Calu3 (cell line): Measurements from ENCODE around the gene TRIP11. TPM values are rescaled to one million over a fixed set of nuclear protein-coding genes. Genes with fewer than 3 reads are reported as not detected.

ENCODE experiments used
- BruUV-seq: library from RNA; stranded (reverse); fragments of 400-500 nt; replicated peaks from 2 replicates; lab custom pipeline; 2021; lab: Mats Ljungman, UMichigan
- CTCF ChIA-PET: fragments of 300-600 bp; sonication (Branson Sonifier 250); formaldehyde crosslinking; loops from one replicate; lab custom pipeline; 2022; ENCODE audit warnings: antibody characterized with exemption; lab: Charles Lee
- DNase-seq: peaks from one replicate; pipeline ENCODE4 v3.0.0; 2022
- H3K27ac Mint-ChIP-seq: one replicate; pipeline ENCODE4 v1.8.0; 2022; ENCODE audit warnings: mixed read lengths; ENCODE audit not compliant: unreplicated experiment
- H3K27me3 Mint-ChIP-seq: one replicate; pipeline ENCODE4 v1.8.0; 2022; ENCODE audit warnings: mixed read lengths; ENCODE audit not compliant: unreplicated experiment
- H3K36me3 Mint-ChIP-seq: one replicate; pipeline ENCODE4 v1.8.0; 2022; ENCODE audit warnings: mild to moderate bottlenecking, moderate library complexity, mixed read lengths; ENCODE audit not compliant: insufficient read depth, unreplicated experiment
- H3K4me1 Mint-ChIP-seq: one replicate; pipeline ENCODE4 v1.8.0; 2022; ENCODE audit warnings: mild to moderate bottlenecking, low read depth, mixed read lengths; ENCODE audit not compliant: unreplicated experiment
- H3K4me3 Mint-ChIP-seq: one replicate; pipeline ENCODE4 v1.8.0; 2022; ENCODE audit warnings: mild to moderate bottlenecking, low read depth, moderate library complexity, mixed read lengths; ENCODE audit not compliant: unreplicated experiment
- H3K9me3 Mint-ChIP-seq: one replicate; pipeline ENCODE4 v1.8.0; 2022; ENCODE audit warnings: low read depth, mixed read lengths; ENCODE audit not compliant: unreplicated experiment
- intact Hi-C: fragments of 100-400 bp; cut with micrococcal nuclease; formaldehyde crosslinking; loops from one replicate; pipeline ENCODE4 v1.10.0; 2022; ENCODE audit not compliant: unreplicated experiment
- total RNA-seq: library from RNA; stranded (reverse); gene quantifications from 2 replicates; pipeline ENCODE4 v1.2.3, GENCODE V29; 2022
- TF ChIP-seq, protein P1 (sequence below): fragments of 200-600 bp; IDR thresholded peaks from one replicate; pipeline ENCODE4 v1.8.0; 2022; ENCODE audit warnings: antibody characterized with exemption; ENCODE audit not compliant: unreplicated experiment

The TRIP11 gene
- total RNA-seq, 1 experiment from 2014 or later, result 50.2 TPM

DNA sequence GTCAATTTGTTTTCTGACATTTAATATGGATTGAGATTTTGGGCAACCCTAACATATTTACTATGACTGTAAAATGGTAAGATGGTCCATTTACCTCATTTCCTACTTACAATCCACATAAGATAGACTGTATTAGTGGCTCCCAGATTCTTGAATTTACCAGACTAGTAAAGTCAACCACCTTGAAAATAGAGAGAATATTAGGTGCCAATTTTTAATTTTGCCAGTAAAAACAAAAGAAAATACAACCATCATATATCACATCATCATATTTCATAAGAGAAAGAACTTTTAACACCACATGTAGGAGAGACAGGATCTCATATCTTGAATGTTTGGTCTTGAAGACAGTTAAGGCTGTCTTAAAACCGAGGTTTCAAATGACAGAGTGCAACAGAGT is 84.7 kb downstream of the TRIP11 start:
- no peaks in the 10 kb centered on the region for H3K4me1 Mint-ChIP-seq
- no peak overlapping the region for H3K4me3 Mint-ChIP-seq
- no peak for DNase-seq
- peaks cover 9% of the 10 kb centered on the region for H3K27me3 Mint-ChIP-seq
- no peak overlapping the region for H3K27ac Mint-ChIP-seq
- CTCF ChIA-PET, result interaction anchor here (0.6 kb wide), 1 partner anchor 125 kb away, joined by 3 read pairs; no protein-coding TSS in a partner anchor
- TF ChIP-seq, protein P1, sequence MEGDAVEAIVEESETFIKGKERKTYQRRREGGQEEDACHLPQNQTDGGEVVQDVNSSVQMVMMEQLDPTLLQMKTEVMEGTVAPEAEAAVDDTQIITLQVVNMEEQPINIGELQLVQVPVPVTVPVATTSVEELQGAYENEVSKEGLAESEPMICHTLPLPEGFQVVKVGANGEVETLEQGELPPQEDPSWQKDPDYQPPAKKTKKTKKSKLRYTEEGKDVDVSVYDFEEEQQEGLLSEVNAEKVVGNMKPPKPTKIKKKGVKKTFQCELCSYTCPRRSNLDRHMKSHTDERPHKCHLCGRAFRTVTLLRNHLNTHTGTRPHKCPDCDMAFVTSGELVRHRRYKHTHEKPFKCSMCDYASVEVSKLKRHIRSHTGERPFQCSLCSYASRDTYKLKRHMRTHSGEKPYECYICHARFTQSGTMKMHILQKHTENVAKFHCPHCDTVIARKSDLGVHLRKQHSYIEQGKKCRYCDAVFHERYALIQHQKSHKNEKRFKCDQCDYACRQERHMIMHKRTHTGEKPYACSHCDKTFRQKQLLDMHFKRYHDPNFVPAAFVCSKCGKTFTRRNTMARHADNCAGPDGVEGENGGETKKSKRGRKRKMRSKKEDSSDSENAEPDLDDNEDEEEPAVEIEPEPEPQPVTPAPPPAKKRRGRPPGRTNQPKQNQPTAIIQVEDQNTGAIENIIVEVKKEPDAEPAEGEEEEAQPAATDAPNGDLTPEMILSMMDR, result no peak
- H3K9me3 Mint-ChIP-seq, result no peaks in the 10 kb centered on the region
- intact Hi-C loops, result no loop called here
- BruUV-seq, result no TSS peak
- no peaks in the 10 kb centered on the region for H3K36me3 Mint-ChIP-seq

DNA sequence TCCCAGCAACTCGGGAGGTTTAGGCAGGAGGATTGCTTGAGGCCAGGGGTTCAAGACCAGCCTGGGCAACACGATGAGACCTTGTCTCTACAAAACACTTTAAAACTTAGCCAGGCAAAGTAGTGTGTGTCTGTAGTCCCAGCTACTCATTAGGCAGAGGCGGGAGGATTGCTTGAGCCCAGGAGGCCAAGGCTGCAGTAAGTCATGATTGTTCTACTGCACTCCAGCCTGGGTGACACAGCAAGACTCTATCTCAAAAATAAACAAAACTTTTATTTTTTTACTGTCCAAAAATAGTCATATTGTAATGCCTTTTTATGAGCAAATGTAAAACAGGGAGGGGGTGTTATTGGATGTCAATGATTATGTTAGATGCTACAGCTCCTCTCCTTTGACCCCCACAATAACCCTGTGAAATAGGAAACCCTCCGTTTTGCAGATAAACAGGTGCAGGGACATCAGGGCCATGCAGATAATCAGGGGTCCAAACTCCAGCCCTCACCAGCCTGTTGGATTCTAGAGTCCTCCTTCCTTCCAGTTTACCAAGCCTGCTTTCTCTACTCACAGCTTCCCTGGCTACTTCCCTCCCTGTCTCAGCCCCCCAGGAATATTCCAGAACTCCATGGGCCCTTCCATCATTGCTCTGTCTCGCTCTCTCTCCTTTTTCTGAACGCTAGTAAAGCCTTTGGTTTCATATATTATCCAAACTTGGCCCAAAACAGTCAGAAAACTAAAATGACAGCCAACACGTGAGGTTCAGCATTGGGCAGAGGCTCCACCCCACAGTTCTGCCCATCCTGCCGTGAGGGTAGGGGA is 86.5 kb downstream of the TRIP11 start:
- Mint-ChIP-seq H3K27me3 (peaks cover 17% of the 10 kb centered on the region), H3K27ac (no peak overlapping the region), H3K9me3 (no peaks in the 10 kb centered on the region), H3K4me3 (no peak overlapping the region), H3K4me1 (no peaks in the 10 kb centered on the region), H3K36me3 (no peaks in the 10 kb centered on the region)
- no peak for DNase-seq
- intact Hi-C loops, result no loop called here
- TF ChIP-seq, protein P1, result no peak
- CTCF ChIA-PET, result no interaction called here
- BruUV-seq, result no TSS peak

DNA sequence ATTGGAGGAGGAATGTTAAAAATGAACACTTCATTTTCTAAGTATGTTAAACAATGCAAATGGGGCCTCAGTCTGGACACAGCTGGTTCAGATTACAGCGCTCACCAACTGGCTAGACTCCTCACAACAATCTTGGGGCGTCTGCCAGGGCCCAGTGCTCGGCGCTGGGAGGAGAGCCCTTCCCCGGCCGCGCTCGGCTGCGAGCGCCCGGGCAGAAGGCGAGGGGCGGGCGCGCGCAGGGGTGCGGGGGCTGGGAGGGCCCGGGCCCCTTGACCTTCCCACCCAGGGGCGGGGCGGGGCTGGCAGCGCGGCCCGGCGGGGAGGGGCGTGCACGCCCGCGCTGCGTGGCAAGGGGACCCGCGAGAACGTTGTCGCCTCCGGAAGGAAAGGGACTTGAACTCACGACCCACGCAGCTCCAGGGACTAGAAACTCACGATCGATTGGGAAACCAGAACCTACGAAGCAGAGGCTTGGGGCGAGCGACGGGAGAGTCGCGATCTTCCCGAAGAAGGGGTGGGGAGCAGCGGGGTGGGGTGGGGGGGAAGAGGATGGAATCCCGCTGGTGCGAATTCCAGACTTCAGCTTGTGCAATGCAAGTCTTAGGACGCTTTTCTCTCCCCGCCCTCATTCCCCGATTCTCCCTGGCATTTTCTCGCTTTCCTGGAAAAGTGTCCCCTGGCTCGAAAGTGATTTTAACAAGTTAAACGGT is 92.2 kb downstream of the TRIP11 start, which contains the start of gene FBLN5:
TSS of gene FBLN5 (minus strand) at position 220 of the 710 bp plus-strand sequence. CDS start 465 bp downstream, outside the sequence.
- BruUV-seq, result no TSS peak
- H3K27me3 Mint-ChIP-seq, result peaks cover 35% of the 10 kb centered on the region
- no peak within 1 kb of the TSS for H3K27ac Mint-ChIP-seq
- H3K4me1 Mint-ChIP-seq, result no peaks in the 10 kb centered on the region
- intact Hi-C loops, result no loop called here
- H3K9me3 Mint-ChIP-seq, result no peaks in the 10 kb centered on the region
- peak; percentile 18 for DNase-seq
- TF ChIP-seq, protein P1, result no peak
- peak within 1 kb of the TSS; percentile 80 for H3K4me3 Mint-ChIP-seq
- CTCF ChIA-PET, result no interaction called here
- peaks cover 9% of the 10 kb centered on the region for H3K36me3 Mint-ChIP-seq

DNA sequence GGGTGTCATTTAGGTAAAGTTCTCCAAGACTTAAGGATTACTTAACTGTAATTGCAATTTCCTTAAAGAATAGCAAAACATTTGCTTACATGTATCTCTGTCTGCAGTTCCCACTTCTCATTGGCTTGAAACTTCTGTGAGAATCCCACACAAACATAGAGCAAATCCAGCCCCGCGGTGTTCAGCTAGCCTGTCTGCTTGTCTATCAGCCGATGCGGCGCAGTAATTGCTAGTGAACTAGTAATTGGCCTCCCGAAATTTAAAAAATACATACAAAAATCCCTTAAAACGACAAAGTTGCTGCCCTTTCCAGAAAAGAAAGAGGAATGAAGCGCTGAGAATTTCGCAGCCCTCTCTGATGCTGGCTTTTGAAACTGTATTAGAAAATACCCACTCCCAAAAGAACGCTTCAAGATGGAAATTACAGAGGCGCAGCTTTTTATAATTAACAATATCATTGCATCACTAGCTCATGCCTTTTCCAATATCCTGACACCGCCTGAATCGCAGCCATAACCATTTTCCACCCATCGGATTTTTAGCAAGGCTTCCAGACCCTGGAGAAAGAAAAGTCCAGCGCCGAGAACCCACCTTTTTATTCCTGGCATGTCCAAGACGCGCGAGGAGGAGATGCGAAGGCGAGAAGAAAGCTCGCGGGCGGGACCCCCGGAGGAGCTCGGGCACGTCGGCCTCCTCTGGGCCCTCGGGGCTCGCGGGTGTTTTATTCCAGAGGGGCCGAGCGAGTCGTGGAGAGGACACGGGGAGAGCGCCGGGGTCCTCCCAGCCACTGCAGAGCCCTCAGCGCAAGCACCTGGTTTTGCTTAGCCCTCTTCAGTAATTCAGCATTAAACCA is 93.0 kb downstream of the TRIP11 start:
- H3K9me3 Mint-ChIP-seq, result no peaks in the 10 kb centered on the region
- peaks cover 35% of the 10 kb centered on the region for H3K27me3 Mint-ChIP-seq
- no peaks in the 10 kb centered on the region for H3K4me1 Mint-ChIP-seq
- H3K27ac Mint-ChIP-seq, result no peak overlapping the region
- H3K4me3 Mint-ChIP-seq, result peak overlapping the region; percentile 80
- intact Hi-C loops, result no loop called here
- no peak for DNase-seq
- BruUV-seq, result no TSS peak
- CTCF ChIA-PET, result interaction anchor here (0.7 kb wide), 1 partner anchor 40 kb away, joined by 4 read pairs; no protein-coding TSS in a partner anchor
- H3K36me3 Mint-ChIP-seq, result peaks cover 9% of the 10 kb centered on the region
- TF ChIP-seq, protein P1, result no peak
